Left forelimb (tissue), 1 donor: ENCODE measurements around the gene BPIFB3.
"Not testable (repeated sequence)": the region's sequence is repeated elsewhere in the genome, so short reads cannot be mapped to it uniquely, and the experiment has no call there.

Source experiments
- DNase-seq: peaks from one replicate; pipeline ENCODE4 v3.0.0-alpha.2; 2018; ENCODE audit warnings: low spot score

The BPIFB3 gene

GRCh38 chr20:33028875-33029274 lies 24.8 kb upstream of the BPIFB3 start:
- DNase-seq = no peak

- no peak for DNase-seq
Measured at GRCh38 chr20:33030076-33030475, 23.6 kb upstream of the BPIFB3 start.

GRCh38 chr20:33030569-33030968 lies 23.1 kb upstream of the BPIFB3 start:
- no peak for DNase-seq

- no peak for DNase-seq
Measured at GRCh38 chr20:33031531-33031930, 22.2 kb upstream of the BPIFB3 start, which contains the start of gene BPIFB6. Gene BPIFB6, plus strand, starts transcription at chr20:33031648. Its CDS starts 0 bp downstream, at chr20:33031648.

GRCh38 chr20:33032555-33032954 lies 21.1 kb upstream of the BPIFB3 start:
- no peak for DNase-seq

GRCh38 chr20:33033381-33033780 lies 20.3 kb upstream of the BPIFB3 start:
- DNase-seq = no peak

- DNase-seq = no peak
Measured at GRCh38 chr20:33034115-33034514, 19.6 kb upstream of the BPIFB3 start.

GRCh38 chr20:33034901-33035492 lies 18.7 kb upstream of the BPIFB3 start:
- DNase-seq = no peak

- no peak for DNase-seq
Measured at GRCh38 chr20:33037456-33037855, 16.2 kb upstream of the BPIFB3 start.

- no peak for DNase-seq
Measured at GRCh38 chr20:33038243-33038642, 15.5 kb upstream of the BPIFB3 start.

- no peak for DNase-seq
Measured at GRCh38 chr20:33042430-33042829, 11.3 kb upstream of the BPIFB3 start.

GRCh38 chr20:33042983-33043730 lies 10.5 kb upstream of the BPIFB3 start:
- no peak for DNase-seq

- DNase-seq = no peak
Measured at GRCh38 chr20:33043731-33044181, 9.9 kb upstream of the BPIFB3 start.

- DNase-seq = not testable (repeated sequence)
Measured at GRCh38 chr20:33045129-33045721, 8.5 kb upstream of the BPIFB3 start.

GRCh38 chr20:33046412-33046811 lies 7.3 kb upstream of the BPIFB3 start:
- DNase-seq = no peak

- DNase-seq = no peak
Measured at GRCh38 chr20:33051333-33051732, 2.4 kb upstream of the BPIFB3 start.

- DNase-seq = no peak
Measured at GRCh38 chr20:33054381-33054780, 678 bp downstream of the BPIFB3 start.

- no peak for DNase-seq
Measured at GRCh38 chr20:33054791-33055190, 1.1 kb downstream of the BPIFB3 start.

GRCh38 chr20:33059136-33059535 lies 5.4 kb downstream of the BPIFB3 start:
- DNase-seq = no peak

GRCh38 chr20:33059741-33060390 lies 6.2 kb downstream of the BPIFB3 start:
- no peak for DNase-seq

- DNase-seq = no peak
Measured at GRCh38 chr20:33061658-33062028, 7.9 kb downstream of the BPIFB3 start.

GRCh38 chr20:33062105-33062824 lies 8.6 kb downstream of the BPIFB3 start:
- DNase-seq = no peak
